HEK293T (cell line): ENCODE data around the gene ZNF385B.

Experiments used
- ARNT ChIP-seq: fragments of 450-650 bp; IDR thresholded peaks from 2 replicates; pipeline ENCODE4 v1.6.1; 2017; ENCODE audit warnings: mild to moderate bottlenecking
- FOXK2 ChIP-seq: fragments of 450-650 bp; IDR thresholded peaks from 2 replicates; pipeline ENCODE4 v1.6.1; 2016; ENCODE audit warnings: mild to moderate bottlenecking
- FOXM1 ChIP-seq: fragments of 450-650 bp; IDR thresholded peaks from 2 replicates; pipeline ENCODE4 v1.6.1; 2017; ENCODE audit warnings: mild to moderate bottlenecking, borderline replicate concordance
- LEF1 ChIP-seq: fragments of 450-650 bp; IDR thresholded peaks from 2 replicates; pipeline ENCODE4 v1.6.1; 2017; ENCODE audit warnings: mild to moderate bottlenecking, borderline replicate concordance
- NFRKB ChIP-seq: fragments of 450-650 bp; IDR thresholded peaks from 2 replicates; pipeline ENCODE4 v1.6.1; 2016; ENCODE audit warnings: mild to moderate bottlenecking, moderate library complexity
- SP1 ChIP-seq: fragments of 450-650 bp; IDR thresholded peaks from 2 replicates; pipeline ENCODE4 v1.6.1; 2017
- SUZ12 ChIP-seq: fragments of 450-650 bp; IDR thresholded peaks from 2 replicates; pipeline ENCODE4 v1.6.1; 2016; ENCODE audit warnings: mild to moderate bottlenecking
- TF ChIP-seq, protein P1 (sequence below): fragments of 450-650 bp; IDR thresholded peaks from 2 replicates; pipeline ENCODE4 v1.6.1; 2016

DNA sequence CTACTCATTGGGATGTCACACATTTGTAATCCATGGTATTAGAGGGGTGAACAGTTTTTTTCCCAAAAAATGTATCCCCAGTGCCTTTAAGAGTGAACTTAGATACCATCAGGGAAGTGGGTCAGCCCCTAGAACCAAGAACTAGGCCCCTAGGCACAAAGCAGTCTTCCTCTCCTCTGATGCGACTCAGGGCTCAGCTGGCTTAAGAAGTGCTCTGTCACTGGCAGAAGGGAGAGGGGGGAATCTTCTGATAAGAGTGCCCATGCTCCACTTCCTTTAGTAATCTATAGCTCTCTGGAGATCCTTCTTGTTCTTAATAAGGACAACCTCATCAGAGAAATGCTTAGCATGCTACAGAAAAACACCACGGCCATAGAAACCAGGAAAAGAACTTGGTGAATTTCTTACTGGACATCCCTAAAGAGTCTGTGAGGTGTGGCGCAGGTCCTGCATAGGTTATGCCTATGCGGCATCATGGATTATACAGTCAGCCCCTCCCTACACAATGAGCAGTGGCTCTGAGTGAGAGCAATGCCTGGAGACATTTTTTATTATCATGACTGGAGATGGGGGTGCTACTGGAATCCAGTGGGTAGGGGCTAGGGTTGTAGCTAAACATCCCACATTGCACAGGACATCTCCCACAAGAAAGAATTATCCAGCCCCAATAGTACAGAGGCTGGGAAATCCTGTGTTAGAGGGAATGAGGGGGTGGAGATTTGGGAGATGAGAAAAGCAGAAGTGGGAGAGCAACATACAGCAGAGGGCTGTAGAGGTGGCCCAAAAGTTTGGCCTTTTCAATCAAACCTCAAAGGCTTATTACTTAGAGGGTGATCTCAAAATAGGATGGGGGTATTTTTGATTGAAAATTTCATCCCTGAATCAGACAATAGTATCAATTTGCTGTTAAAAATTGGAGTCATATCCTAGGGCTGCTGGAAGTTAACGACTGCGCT is 21.7 kb upstream of the ZNF385B start:
- TF ChIP-seq LEF1 (no peak), SP1 (no peak), NFRKB (no peak), FOXM1 (no peak), SUZ12 (no peak), ARNT (no peak), FOXK2 (no peak)
- TF ChIP-seq, protein P1, sequence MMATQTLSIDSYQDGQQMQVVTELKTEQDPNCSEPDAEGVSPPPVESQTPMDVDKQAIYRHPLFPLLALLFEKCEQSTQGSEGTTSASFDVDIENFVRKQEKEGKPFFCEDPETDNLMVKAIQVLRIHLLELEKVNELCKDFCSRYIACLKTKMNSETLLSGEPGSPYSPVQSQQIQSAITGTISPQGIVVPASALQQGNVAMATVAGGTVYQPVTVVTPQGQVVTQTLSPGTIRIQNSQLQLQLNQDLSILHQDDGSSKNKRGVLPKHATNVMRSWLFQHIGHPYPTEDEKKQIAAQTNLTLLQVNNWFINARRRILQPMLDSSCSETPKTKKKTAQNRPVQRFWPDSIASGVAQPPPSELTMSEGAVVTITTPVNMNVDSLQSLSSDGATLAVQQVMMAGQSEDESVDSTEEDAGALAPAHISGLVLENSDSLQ = no peak
